HG02870 (cell line): ENCODE results near the gene USP9X.
"Not testable (repeated sequence)": the region's sequence is repeated elsewhere in the genome, so short reads cannot be mapped to it uniquely, and the experiment has no call there.

ENCODE experiments used
- ATAC-seq: cut with Tn5 transposase; IDR thresholded peaks from one replicate; pipeline ENCODE4 v1.9.1; 2021; ENCODE audit warnings: mild to moderate bottlenecking, moderate library complexity; ENCODE audit not compliant: unreplicated experiment

The USP9X gene

GRCh38 chrX:41276661-41277506, 191.6 kb downstream of the USP9X start:
- ATAC-seq = no peak

GRCh38 chrX:41282307-41282706, 197.1 kb downstream of the USP9X start:
- not testable (repeated sequence) for ATAC-seq

- not testable (repeated sequence) for ATAC-seq
Observed at GRCh38 chrX:41285928-41286327, 200.7 kb downstream of the USP9X start.
